KOPT-K1 (cell line): ENCODE results near the gene MSTN.

ENCODE experiments used
- H3K27ac ChIP-seq: fragments of 200-600 bp; sonication (generic); 2 replicates; pipeline ENCODE4 v1.5.1; 2016; ENCODE audit warnings: antibody characterized with exemption, mild to moderate bottlenecking, low read depth, low read length; ENCODE audit not compliant: poor library complexity, severe bottlenecking
- H3K36me3 ChIP-seq: fragments of 200-600 bp; sonication (generic); 2 replicates; pipeline ENCODE4 v1.5.1; 2017; ENCODE audit warnings: antibody characterized with exemption, mild to moderate bottlenecking, low read length, moderate library complexity; ENCODE audit not compliant: insufficient read depth
- H3K9me3 ChIP-seq: fragments of 200-600 bp; sonication (generic); 2 replicates; pipeline ENCODE4 v1.5.1; 2017; ENCODE audit warnings: antibody characterized with exemption, low read length, mild to moderate bottlenecking; ENCODE audit not compliant: insufficient read depth, poor library complexity, severe bottlenecking

MSTN gene

GRCh38 chr2:190082118-190082517 lies 19.6 kb upstream of the MSTN start:
- Histone ChIP-seq H3K36me3 (no peaks in the 10 kb centered on the region), H3K27ac (no peak overlapping the region), H3K9me3 (peaks cover 6% of the 10 kb centered on the region)

- H3K27ac ChIP-seq, result no peak overlapping the region
- peaks cover 10% of the 10 kb centered on the region for H3K9me3 ChIP-seq
- no peaks in the 10 kb centered on the region for H3K36me3 ChIP-seq
Observed at GRCh38 chr2:190080527-190081049, 18.1 kb upstream of the MSTN start.

GRCh38 chr2:190079160-190079559 lies 16.6 kb upstream of the MSTN start:
- H3K36me3 ChIP-seq, result no peaks in the 10 kb centered on the region
- H3K9me3 ChIP-seq, result peaks cover 10% of the 10 kb centered on the region
- no peak overlapping the region for H3K27ac ChIP-seq

GRCh38 chr2:190075623-190076022 lies 13.1 kb upstream of the MSTN start:
- peaks cover 10% of the 10 kb centered on the region for H3K9me3 ChIP-seq
- no peak overlapping the region for H3K27ac ChIP-seq
- no peaks in the 10 kb centered on the region for H3K36me3 ChIP-seq

- no peak overlapping the region for H3K27ac ChIP-seq
- no peaks in the 10 kb centered on the region for H3K36me3 ChIP-seq
- no peaks in the 10 kb centered on the region for H3K9me3 ChIP-seq
Observed at GRCh38 chr2:190069936-190070696, 7.6 kb upstream of the MSTN start.

GRCh38 chr2:190068764-190069163 lies 6.2 kb upstream of the MSTN start:
- no peaks in the 10 kb centered on the region for H3K9me3 ChIP-seq
- H3K36me3 ChIP-seq, result no peaks in the 10 kb centered on the region
- no peak overlapping the region for H3K27ac ChIP-seq

- H3K9me3 ChIP-seq, result no peaks in the 10 kb centered on the region
- H3K27ac ChIP-seq, result no peak overlapping the region
- no peaks in the 10 kb centered on the region for H3K36me3 ChIP-seq
Observed at GRCh38 chr2:190065839-190066238, 3.3 kb upstream of the MSTN start.

- no peak overlapping the region for H3K27ac ChIP-seq
- no peaks in the 10 kb centered on the region for H3K36me3 ChIP-seq
- H3K9me3 ChIP-seq, result no peaks in the 10 kb centered on the region
Observed at GRCh38 chr2:190063624-190064023, 1.1 kb upstream of the MSTN start.

- Histone ChIP-seq H3K27ac (no peak overlapping the region), H3K36me3 (no peaks in the 10 kb centered on the region), H3K9me3 (no peaks in the 10 kb centered on the region)
Observed at GRCh38 chr2:190062053-190062452, 476 bp downstream of the MSTN start.

GRCh38 chr2:190060626-190061025 lies 1.9 kb downstream of the MSTN start:
- Histone ChIP-seq H3K9me3 (no peaks in the 10 kb centered on the region), H3K36me3 (no peaks in the 10 kb centered on the region), H3K27ac (no peak overlapping the region)

GRCh38 chr2:190060019-190060418 lies 2.5 kb downstream of the MSTN start:
- Histone ChIP-seq H3K27ac (no peak overlapping the region), H3K9me3 (no peaks in the 10 kb centered on the region), H3K36me3 (no peaks in the 10 kb centered on the region)

GRCh38 chr2:190053426-190053825 lies 9.1 kb downstream of the MSTN start:
- Histone ChIP-seq H3K27ac (no peak overlapping the region), H3K36me3 (no peaks in the 10 kb centered on the region), H3K9me3 (no peaks in the 10 kb centered on the region)

- H3K9me3 ChIP-seq, result no peaks in the 10 kb centered on the region
- no peaks in the 10 kb centered on the region for H3K36me3 ChIP-seq
- H3K27ac ChIP-seq, result no peak overlapping the region
Observed at GRCh38 chr2:190052307-190052706, 10.2 kb downstream of the MSTN start.

GRCh38 chr2:190051223-190051622 lies 11.3 kb downstream of the MSTN start:
- no peak overlapping the region for H3K27ac ChIP-seq
- no peaks in the 10 kb centered on the region for H3K9me3 ChIP-seq
- no peaks in the 10 kb centered on the region for H3K36me3 ChIP-seq

GRCh38 chr2:190050001-190050400 lies 12.5 kb downstream of the MSTN start:
- H3K27ac ChIP-seq, result no peak overlapping the region
- H3K9me3 ChIP-seq, result no peaks in the 10 kb centered on the region
- no peaks in the 10 kb centered on the region for H3K36me3 ChIP-seq

- Histone ChIP-seq H3K9me3 (no peaks in the 10 kb centered on the region), H3K36me3 (no peaks in the 10 kb centered on the region), H3K27ac (no peak overlapping the region)
Observed at GRCh38 chr2:190044866-190045265, 17.7 kb downstream of the MSTN start.
